ENCODE results near the gene CGN.

GRCh38 chr1:151476083-151476482, 35.1 kb upstream of the CGN start:
- TF ChIP-seq CTCF (IDR thresholded peaks at IDR 0.05) (no peak), POLR2A (IDR thresholded peaks at IDR 0.05) (no peak)

Measured in heart left ventricle (tissue), 13 donors.